Neuronal stem cell (in vitro differentiated cells): Measurements from ENCODE around the gene CATSPERD.

Source experiments
- DNase-seq: peaks from one replicate; pipeline ENCODE4 v3.0.0-alpha.2; 2013; ENCODE audit warnings: low spot score
- H2AFZ ChIP-seq: one replicate; pipeline ENCODE4 v1.6.1; 2013; ENCODE audit warnings: mild to moderate bottlenecking, low read length, inconsistent platforms
- H2AK5ac ChIP-seq: 2 replicates; pipeline ENCODE4 v1.6.1; 2013; ENCODE audit warnings: low read depth, mild to moderate bottlenecking, inconsistent platforms, low read length, moderate library complexity, mixed read lengths
- H2BK120ac ChIP-seq: 2 replicates; pipeline ENCODE4 v1.6.1; 2013; ENCODE audit warnings: low read depth, mild to moderate bottlenecking, inconsistent platforms, low read length, moderate library complexity, mixed read lengths
- H2BK12ac ChIP-seq: one replicate; pipeline ENCODE4 v1.6.1; 2013; ENCODE audit warnings: low read length, inconsistent platforms
- H2BK15ac ChIP-seq: 2 replicates; pipeline ENCODE4 v1.6.1; 2013; ENCODE audit warnings: mild to moderate bottlenecking, low read length, inconsistent platforms, mixed read lengths
- H2BK5ac ChIP-seq: one replicate; pipeline ENCODE4 v1.6.1; 2013; ENCODE audit warnings: inconsistent platforms, mild to moderate bottlenecking, low read length, moderate library complexity
- H3K14ac ChIP-seq: one replicate; pipeline ENCODE4 v1.6.1; 2013; ENCODE audit warnings: low read length, inconsistent platforms
- H3K18ac ChIP-seq: 2 replicates; pipeline ENCODE4 v1.6.1; 2013; ENCODE audit warnings: low read length, inconsistent platforms
- H3K23ac ChIP-seq: 2 replicates; pipeline ENCODE4 v1.6.1; 2013; ENCODE audit warnings: low read depth, mild to moderate bottlenecking, mixed read lengths, low read length, inconsistent platforms; ENCODE audit not compliant: poor library complexity
- H3K27ac ChIP-seq: replicated peaks from 3 replicates; pipeline ENCODE4 v1.5.1; 2013; ENCODE audit warnings: low read length, inconsistent platforms
- H3K27me3 ChIP-seq, 3 experiments: 2 replicates each; pipeline ENCODE4 v1.6.1; 2013; ENCODE audit warnings: low read length in 3 of 3, mild to moderate bottlenecking in 2 of 3, inconsistent platforms in 1 of 3, low read depth in 1 of 3, mixed read lengths in 1 of 3, moderate library complexity in 1 of 3; ENCODE audit not compliant: control insufficient read depth in 3 of 3, insufficient read depth in 3 of 3
- H3K36me3 ChIP-seq, 2 donors: replicated peaks in 1 of 2; 2 replicates each; pipeline ENCODE4 v1.6.1; 2013; ENCODE audit warnings: low read length in 2 of 2; ENCODE audit not compliant: control insufficient read depth in 2 of 2, insufficient read depth in 2 of 2
- H3K4ac ChIP-seq: 2 replicates; pipeline ENCODE4 v1.6.1; 2013; ENCODE audit warnings: inconsistent platforms, mild to moderate bottlenecking, low read length, moderate library complexity
- H3K4me1 ChIP-seq, 2 donors: 1 replicate in 1 of 2; 2 replicates in 1 of 2; pipeline ENCODE4 v1.6.1; 2013; ENCODE audit warnings: low read length in 2 of 2, low read depth in 1 of 2; ENCODE audit not compliant: control insufficient read depth in 2 of 2, insufficient read depth in 1 of 2
- H3K4me2 ChIP-seq: one replicate; pipeline ENCODE4 v1.6.1; 2013; ENCODE audit warnings: mild to moderate bottlenecking, low read length, inconsistent platforms; ENCODE audit not compliant: insufficient read depth, poor library complexity, severe bottlenecking
- H3K4me3 ChIP-seq, 2 donors: 2 replicates each; pipeline ENCODE4 v1.5.1; 2013; ENCODE audit warnings: low read length in 2 of 2, mild to moderate bottlenecking in 2 of 2, inconsistent platforms in 1 of 2, moderate library complexity in 1 of 2
- H3K79me1 ChIP-seq: one replicate; pipeline ENCODE4 v1.6.1; 2013; ENCODE audit warnings: low read depth, mild to moderate bottlenecking, inconsistent platforms, low read length, moderate library complexity
- H3K9ac ChIP-seq: one replicate; pipeline ENCODE4 v1.6.1; 2013; ENCODE audit warnings: mild to moderate bottlenecking, low read depth, low read length, inconsistent platforms; ENCODE audit not compliant: poor library complexity
- H3K9me3 ChIP-seq, 2 donors: replicated peaks in 1 of 2; 2 replicates each; pipeline versions ENCODE3 to v1.6.1; 2013; ENCODE audit warnings: low read length in 2 of 2, mild to moderate bottlenecking in 2 of 2, inconsistent platforms in 1 of 2, low read depth in 1 of 2, mixed read lengths in 1 of 2, moderate library complexity in 1 of 2; ENCODE audit not compliant: control insufficient read depth in 2 of 2, insufficient read depth in 1 of 2
- H4K8ac ChIP-seq: one replicate; pipeline ENCODE4 v1.6.1; 2013; ENCODE audit warnings: low read depth, mild to moderate bottlenecking, inconsistent platforms, low read length, moderate library complexity
- H4K91ac ChIP-seq: one replicate; pipeline ENCODE4 v1.6.1; 2013; ENCODE audit warnings: low read length, low read depth, mild to moderate bottlenecking, inconsistent platforms; ENCODE audit not compliant: poor library complexity
- WGBS, 2 donors: extraction: QIAGEN DNeasy Blood & Tissue Kit; methylation state at CpG; one replicate each; pipeline ENCODE4 v1.1.7; 2013; ENCODE audit warnings: missing lambda C conversion rate in 2 of 2, mixed read lengths in 1 of 2; ENCODE audit not compliant: insufficient read length in 2 of 2, insufficient replicate concordance in 1 of 2; ENCODE audit errors: extremely low coverage in 2 of 2; 5-methylcytosine and 5-hydroxymethylcytosine counted together

Gene CATSPERD

DNA sequence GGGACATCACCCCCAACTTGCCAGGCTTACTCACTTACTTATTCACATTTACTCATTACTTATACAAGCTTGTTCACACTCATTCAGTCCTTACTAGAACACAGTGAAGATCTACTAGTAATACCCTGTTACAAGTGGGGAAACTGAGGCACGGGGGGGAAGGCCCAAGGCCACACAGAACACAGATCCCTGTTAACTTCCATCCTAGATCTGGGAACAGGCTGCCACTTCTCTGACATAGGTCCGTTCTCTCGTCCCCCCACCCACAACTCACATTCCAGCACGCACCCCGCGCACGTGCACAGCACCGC, 83.0 kb downstream of the CATSPERD start:
- Histone ChIP-seq H2BK15ac (peak overlapping the region; percentile 97), H3K18ac (peak overlapping the region; percentile 92), H3K4me1 (peaks cover 20 to 32% of the 10 kb centered on the region in 2 donors), H2BK120ac (no peak overlapping the region), H2AK5ac (peak overlapping the region; percentile 41), H3K14ac (peak overlapping the region; percentile 44), H3K23ac (peak overlapping the region; percentile 80), H3K4me2 (peak overlapping the region; percentile 32), H2AFZ (peak overlapping the region; percentile 94), H3K27me3 (peaks cover 0 to 13% (median 13%) of the 10 kb centered on the region in 3 experiments), H3K4me3 (peak overlapping the region; percentile 14 to 18), H4K91ac (no peak overlapping the region), H4K8ac (peak overlapping the region; percentile 29), H2BK12ac (no peak overlapping the region), H3K36me3 (no peaks in the 10 kb centered on the region), H3K4ac (no peak overlapping the region), H3K9me3 (peaks cover 0 to 5% of the 10 kb centered on the region in 2 donors), H3K27ac (peak overlapping the region; percentile 31), H2BK5ac (peak overlapping the region; percentile 84), H3K9ac (peak overlapping the region; percentile 87), H3K79me1 (peaks cover 7% of the 10 kb centered on the region)
- no peak for DNase-seq
- no CpG with 5 or more reads among the region's 8 CpGs for WGBS, 2 donors

DNA sequence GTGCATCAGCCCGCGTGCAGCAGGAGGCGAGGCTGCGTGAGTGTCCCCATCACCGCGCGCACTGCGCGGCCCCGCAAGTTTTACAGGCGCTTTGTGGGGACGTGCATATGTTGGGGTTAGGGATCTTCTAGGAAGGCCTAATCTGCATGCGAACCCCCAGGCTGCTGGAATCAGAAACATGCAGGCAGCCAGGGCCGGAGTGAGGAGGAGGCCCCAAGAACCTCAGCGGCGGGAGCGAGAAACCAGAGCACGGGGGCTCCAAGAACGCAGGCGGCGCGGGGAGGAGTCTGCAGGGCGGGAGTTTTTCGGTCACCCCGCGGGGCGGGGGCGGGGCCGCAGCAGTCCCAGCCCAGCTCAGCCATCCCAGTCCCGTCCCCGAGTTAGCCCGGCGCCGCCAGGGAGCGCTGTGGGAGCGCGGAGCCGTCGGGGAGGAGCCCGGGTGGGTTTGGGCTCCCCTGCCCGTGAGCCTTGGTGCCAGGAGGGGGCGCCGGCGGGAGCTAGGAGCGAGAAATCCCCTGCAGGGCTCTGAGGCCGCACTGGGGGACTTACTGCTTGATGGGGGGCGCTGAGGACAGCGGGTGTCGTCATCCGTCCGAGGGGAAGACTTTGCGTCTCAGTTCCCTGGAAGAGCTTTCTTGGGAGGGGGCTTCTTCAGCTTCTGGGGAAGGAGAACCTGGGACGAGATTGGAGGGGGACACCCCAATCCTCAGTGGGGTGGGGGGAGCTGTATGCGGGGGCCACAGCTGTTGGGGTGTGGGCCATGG, 83.5 kb downstream of the CATSPERD start:
- H2AFZ ChIP-seq: peak overlapping the region; percentile 94
- H3K9me3 ChIP-seq: peaks cover 0 to 5% of the 10 kb centered on the region in 2 donors
- H3K4me1 ChIP-seq: peaks cover 20 to 32% of the 10 kb centered on the region in 2 donors
- H3K79me1 ChIP-seq: peaks cover 7% of the 10 kb centered on the region
- H2BK120ac ChIP-seq: no peak overlapping the region
- H3K4me3 ChIP-seq: peak overlapping the region; percentile 14 to 21
- H2BK15ac ChIP-seq: peak overlapping the region; percentile 97
- no peak overlapping the region for H2BK12ac ChIP-seq
- peak overlapping the region; percentile 84 for H2BK5ac ChIP-seq
- H3K27me3 ChIP-seq: peaks cover 0 to 13% (median 13%) of the 10 kb centered on the region in 3 experiments
- H3K18ac ChIP-seq: peak overlapping the region; percentile 92
- H3K4me2 ChIP-seq: peak overlapping the region; percentile 32
- WGBS, 2 donors: no CpG with 5 or more reads among the region's 54 CpGs
- H2AK5ac ChIP-seq: peak overlapping the region; percentile 98
- peak overlapping the region; percentile 29 for H4K8ac ChIP-seq
- H3K14ac ChIP-seq: peak overlapping the region; percentile 44
- H3K4ac ChIP-seq: peak overlapping the region; percentile 37
- no peak overlapping the region for H4K91ac ChIP-seq
- H3K23ac ChIP-seq: peak overlapping the region; percentile 80
- peak; percentile 96 for DNase-seq
- H3K36me3 ChIP-seq: no peaks in the 10 kb centered on the region
- peak overlapping the region; percentile 87 for H3K9ac ChIP-seq
- H3K27ac ChIP-seq: peak overlapping the region; percentile 31

DNA sequence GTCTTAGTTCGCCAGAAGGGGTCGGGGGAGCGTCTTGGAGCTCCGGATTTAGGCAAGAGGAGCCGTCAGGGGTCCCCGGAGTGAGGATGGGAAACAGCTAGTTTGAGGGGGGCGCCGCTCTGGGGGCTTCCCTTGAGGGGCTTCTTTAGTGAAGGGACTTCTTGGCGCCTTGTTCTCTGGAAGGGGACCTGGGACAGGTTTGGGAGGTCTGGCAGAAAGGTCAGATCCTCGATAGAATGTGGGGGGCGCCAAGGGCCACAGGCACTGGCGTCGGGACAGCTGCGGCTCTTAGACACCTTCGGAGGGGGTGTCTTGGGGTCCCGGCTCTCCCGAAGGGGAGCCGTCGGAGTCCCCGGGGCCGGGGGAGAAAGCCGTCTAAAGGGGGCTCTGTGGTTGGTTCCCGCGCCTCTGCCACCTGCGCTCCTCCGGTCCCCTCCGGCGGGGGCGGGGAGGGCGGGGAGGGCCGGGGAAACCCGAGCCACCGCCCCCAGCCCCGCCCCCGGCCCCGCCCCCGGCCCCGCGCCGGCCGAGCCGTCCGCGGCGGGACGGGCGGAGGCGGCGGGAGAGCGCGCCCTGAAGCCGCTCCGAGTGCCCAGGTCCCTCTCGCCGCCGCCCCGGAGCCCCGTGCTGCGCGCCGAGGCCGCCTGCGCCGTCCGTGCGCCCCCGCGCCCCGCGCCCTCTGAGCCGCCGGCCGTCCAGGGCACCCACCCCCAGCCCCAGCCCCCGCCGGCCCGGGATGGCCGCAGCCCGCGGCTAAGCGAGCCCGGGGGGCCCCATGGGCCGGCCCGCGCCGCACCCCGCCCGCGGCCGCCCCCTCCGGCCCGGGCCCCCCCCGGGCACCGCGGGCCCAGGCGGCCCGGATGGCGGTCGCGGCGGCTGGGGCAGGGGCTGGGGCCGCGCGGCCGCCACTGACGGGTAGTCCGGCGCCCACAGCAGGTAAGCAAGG, 84.4 kb downstream of the CATSPERD start, which contains the start of gene NRTN:
TSS of gene NRTN (plus strand) at position 552 of the 946 bp plus-strand sequence. CDS start 19,099 bp downstream, outside the sequence.
- Histone ChIP-seq H2AFZ (peak within 1 kb of the TSS; percentile 94), H4K91ac (no peak within 1 kb of the TSS), H3K14ac (peak within 1 kb of the TSS; percentile 56), H3K4me1 (peaks cover 18 to 26% of the 10 kb centered on the region in 2 donors), H3K9ac (peak within 1 kb of the TSS; percentile 81), H2BK15ac (peak within 1 kb of the TSS; percentile 81), H3K18ac (peak within 1 kb of the TSS; percentile 91), H3K27me3 (peaks cover 0 to 13% (median 13%) of the 10 kb centered on the region in 3 experiments), H4K8ac (no peak within 1 kb of the TSS), H3K4me2 (peak within 1 kb of the TSS; percentile 66), H3K36me3 (no peaks in the 10 kb centered on the region), H2BK5ac (peak within 1 kb of the TSS; percentile 13), H2BK120ac (no peak within 1 kb of the TSS), H3K9me3 (peaks cover 0 to 5% of the 10 kb centered on the region in 2 donors), H2BK12ac (peak within 1 kb of the TSS; percentile 73), H3K23ac (peak within 1 kb of the TSS; percentile 80), H3K4ac (peak within 1 kb of the TSS; percentile 37), H3K4me3 (peak within 1 kb of the TSS; percentile 45 to 76), H3K79me1 (peaks cover 7% of the 10 kb centered on the region), H3K27ac (no peak within 1 kb of the TSS), H2AK5ac (peak within 1 kb of the TSS; percentile 98)
- WGBS, 2 donors: no CpG with 5 or more reads among the region's 107 CpGs
- peak; percentile 50 for DNase-seq
